ENCODE results near the gene EP300.
A peak's percentile ranks its signal among the peaks of the same experiment; 100 is the strongest.

EP300 gene

GRCh38 chr22:41206719-41207118 lies 114.3 kb downstream of the EP300 start:
- DNase-seq (ENCODE audit: low spot score), result no peak

DNA sequence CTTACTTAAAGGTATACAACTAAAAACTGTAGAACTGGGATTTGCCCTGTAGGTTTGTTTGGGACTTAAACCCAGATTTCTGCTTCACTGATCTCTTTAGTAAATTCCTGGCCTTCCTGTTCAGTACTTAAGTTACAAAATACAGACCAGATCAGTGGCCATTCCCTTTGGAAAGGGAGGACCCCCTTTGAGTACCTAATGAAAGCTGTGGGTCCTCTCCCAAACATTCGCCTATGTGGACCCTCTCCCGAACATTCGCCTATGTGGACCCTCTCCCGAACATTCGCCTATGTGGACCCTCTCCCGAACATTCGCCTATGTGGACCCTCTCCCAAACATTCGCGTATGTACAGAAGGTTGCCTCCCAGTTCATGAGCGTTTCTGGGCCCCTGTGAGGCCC lies 123.0 kb downstream of the EP300 start:
- DNase-seq (ENCODE audit: low spot score), result no peak

DNA sequence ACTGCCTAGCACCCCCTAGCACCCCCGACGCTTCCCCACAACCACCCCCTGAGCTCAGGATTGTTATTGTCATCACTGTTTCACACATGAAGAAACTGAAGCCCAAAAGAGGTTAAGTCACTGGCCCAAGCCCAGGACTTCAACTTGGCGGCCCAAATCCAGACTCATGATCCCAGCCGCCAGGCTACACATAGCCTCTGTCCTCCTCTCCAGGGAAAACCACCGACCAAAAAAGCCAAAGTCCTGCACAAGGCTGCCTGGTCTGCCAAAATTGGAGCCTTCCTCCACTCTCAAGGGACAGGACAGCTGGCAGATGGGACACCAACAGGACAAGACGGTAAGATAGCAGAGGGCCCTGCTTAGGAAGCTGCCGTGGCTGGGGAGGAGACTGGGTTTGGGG lies 123.5 kb downstream of the EP300 start:
- DNase-seq (ENCODE audit: low spot score), result no peak

GRCh38 chr22:41216984-41217383 lies 124.6 kb downstream of the EP300 start:
- DNase-seq (ENCODE audit: low spot score), result no peak

DNA sequence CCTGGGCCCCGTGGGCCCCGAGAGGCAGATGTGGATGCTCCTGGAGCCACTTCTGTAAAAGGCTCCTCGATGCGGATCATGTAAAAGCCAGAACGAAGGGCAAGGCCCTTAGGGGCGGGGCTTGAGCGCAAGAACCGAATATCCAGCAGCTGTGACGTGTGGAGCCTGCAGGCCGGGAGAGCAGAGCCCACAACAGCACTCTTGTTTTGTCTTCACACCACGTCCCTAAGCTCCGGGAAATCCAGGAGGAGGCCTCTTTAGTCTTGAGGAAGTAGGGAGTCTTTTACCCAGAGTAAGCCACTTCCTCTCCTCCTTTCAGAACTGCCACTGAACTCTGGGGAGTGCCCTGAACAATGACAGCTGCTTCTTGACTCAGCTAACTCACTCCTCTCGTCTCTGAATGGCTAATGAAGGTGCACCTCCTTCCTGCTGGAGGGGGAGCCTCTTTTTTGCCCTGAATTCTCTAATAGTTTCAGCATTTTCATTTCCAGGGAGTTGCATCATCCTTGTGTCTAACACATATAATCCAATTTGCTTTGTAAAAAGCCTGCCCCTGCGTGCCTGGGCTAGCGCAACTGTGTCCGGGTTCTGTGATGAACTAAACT lies 125.3 kb downstream of the EP300 start:
- DNase-seq (ENCODE audit: low spot score), result peak; percentile 79

- no peak for DNase-seq (ENCODE audit: low spot score)
Observed at GRCh38 chr22:41222846-41223507, 130.6 kb downstream of the EP300 start.

GRCh38 chr22:41223535-41223934 lies 131.1 kb downstream of the EP300 start:
- DNase-seq (ENCODE audit: low spot score), result no peak

DNA sequence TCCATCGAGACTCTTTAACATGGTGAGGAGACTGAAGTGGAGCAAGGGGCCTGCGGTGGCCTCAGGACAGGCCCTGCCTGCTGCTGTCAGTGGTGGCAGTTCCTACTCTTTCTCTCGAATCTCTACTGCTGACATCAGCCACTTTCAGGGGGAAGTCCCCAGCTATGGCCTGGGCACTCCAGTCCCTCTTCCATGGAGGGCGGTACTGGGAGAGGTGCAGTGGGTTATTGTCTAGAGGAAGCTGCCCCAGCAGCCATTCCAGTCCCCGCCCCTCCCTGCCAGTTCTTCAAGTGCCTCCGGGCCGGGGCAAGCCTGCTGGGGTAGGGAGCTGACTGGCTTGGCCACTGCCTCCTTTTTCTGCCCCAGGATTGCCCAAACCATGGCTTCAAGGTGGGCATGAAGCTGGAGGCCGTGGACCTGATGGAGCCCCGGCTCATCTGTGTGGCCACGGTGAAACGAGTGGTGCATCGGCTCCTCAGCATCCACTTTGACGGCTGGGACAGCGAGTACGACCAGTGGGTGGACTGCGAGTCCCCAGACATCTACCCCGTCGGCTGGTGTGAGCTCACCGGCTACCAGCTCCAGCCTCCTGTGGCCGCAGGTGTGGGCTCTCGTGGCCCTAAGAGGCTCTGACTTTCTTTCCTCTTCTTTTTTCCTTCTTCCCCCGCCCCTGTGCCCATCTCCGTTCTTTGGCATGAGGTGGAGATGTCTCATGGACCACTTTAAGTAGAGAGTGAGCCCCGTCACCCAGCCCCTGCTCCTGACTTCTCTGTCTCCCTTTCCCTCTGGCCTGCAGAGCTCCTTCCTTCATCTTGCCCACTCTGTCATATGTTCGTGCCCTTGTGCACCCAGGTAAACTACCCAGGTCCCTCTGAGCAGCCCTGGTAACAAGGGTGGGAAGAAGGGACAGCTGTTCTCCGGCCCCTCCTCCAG lies 134.6 kb downstream of the EP300 start:
- no peak for DNase-seq (ENCODE audit: low spot score)

DNA sequence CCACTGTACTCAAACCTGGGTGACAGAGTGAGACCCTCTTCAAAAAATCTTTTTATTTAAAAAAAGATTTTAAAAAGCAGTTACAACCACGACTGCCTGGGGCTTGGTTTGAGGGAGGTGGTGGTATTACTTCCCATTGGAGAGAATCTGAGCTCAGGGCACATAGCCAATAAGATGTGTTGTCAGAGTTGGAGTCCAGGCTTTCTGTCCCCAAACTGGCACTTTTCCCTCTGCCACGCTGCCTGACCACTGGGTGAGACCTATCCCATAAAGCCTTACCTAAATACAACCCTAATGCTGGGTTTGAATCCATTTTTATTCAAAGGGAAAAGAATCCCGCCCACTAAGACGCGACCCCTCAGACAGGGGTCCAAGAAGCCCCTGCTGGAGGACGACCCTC lies 136.8 kb downstream of the EP300 start:
- DNase-seq (ENCODE audit: low spot score), result no peak
